ENCODE measurements around the gene ZNF784.

Gene ZNF784

GRCh38 chr19:55637534-55637933 is 13.2 kb upstream of the ZNF784 start:
- Histone ChIP-seq H3K9me3 (ENCODE audit: control insufficient read depth, low read length) (no peaks in the 10 kb centered on the region), H3K27me3 (ENCODE audit: control insufficient read depth, insufficient read depth, low read length) (no peaks in the 10 kb centered on the region), H3K4me3 (ENCODE audit: low read length) (no peak overlapping the region), H3K9ac (ENCODE audit: low read length) (no peak overlapping the region), H3K36me3 (ENCODE audit: control insufficient read depth, insufficient read depth, low read length) (no peaks in the 10 kb centered on the region), H3K4me1 (ENCODE audit: control insufficient read depth, insufficient read depth, low read length) (peaks cover 37% of the 10 kb centered on the region)

GRCh38 chr19:55636723-55637122 is 12.4 kb upstream of the ZNF784 start:
- no peak overlapping the region for H3K4me3 ChIP-seq (ENCODE audit: low read length)
- H3K4me1 ChIP-seq (ENCODE audit: control insufficient read depth, insufficient read depth, low read length): peaks cover 36% of the 10 kb centered on the region
- H3K27me3 ChIP-seq (ENCODE audit: control insufficient read depth, insufficient read depth, low read length): no peaks in the 10 kb centered on the region
- no peaks in the 10 kb centered on the region for H3K36me3 ChIP-seq (ENCODE audit: control insufficient read depth, insufficient read depth, low read length)
- no peak overlapping the region for H3K9ac ChIP-seq (ENCODE audit: low read length)
- H3K9me3 ChIP-seq (ENCODE audit: control insufficient read depth, low read length): no peaks in the 10 kb centered on the region

- no peaks in the 10 kb centered on the region for H3K36me3 ChIP-seq (ENCODE audit: control insufficient read depth, insufficient read depth, low read length)
- H3K4me1 ChIP-seq (ENCODE audit: control insufficient read depth, insufficient read depth, low read length): peaks cover 34% of the 10 kb centered on the region
- peak overlapping the region; percentile 99 for H3K9ac ChIP-seq (ENCODE audit: low read length)
- H3K9me3 ChIP-seq (ENCODE audit: control insufficient read depth, low read length): no peaks in the 10 kb centered on the region
- H3K27me3 ChIP-seq (ENCODE audit: control insufficient read depth, insufficient read depth, low read length): no peaks in the 10 kb centered on the region
- H3K4me3 ChIP-seq (ENCODE audit: low read length): peak overlapping the region; percentile 87
Observed at GRCh38 chr19:55635856-55636440, 11.6 kb upstream of the ZNF784 start.

- H3K4me1 ChIP-seq (ENCODE audit: control insufficient read depth, insufficient read depth, low read length): peaks cover 29% of the 10 kb centered on the region
- no peaks in the 10 kb centered on the region for H3K27me3 ChIP-seq (ENCODE audit: control insufficient read depth, insufficient read depth, low read length)
- H3K9ac ChIP-seq (ENCODE audit: low read length): peak overlapping the region; percentile 99
- no peaks in the 10 kb centered on the region for H3K36me3 ChIP-seq (ENCODE audit: control insufficient read depth, insufficient read depth, low read length)
- peak overlapping the region; percentile 87 for H3K4me3 ChIP-seq (ENCODE audit: low read length)
- no peaks in the 10 kb centered on the region for H3K9me3 ChIP-seq (ENCODE audit: control insufficient read depth, low read length)
Observed at GRCh38 chr19:55635334-55635717, 11.0 kb upstream of the ZNF784 start.

- no peak overlapping the region for H3K9ac ChIP-seq (ENCODE audit: low read length)
- H3K4me3 ChIP-seq (ENCODE audit: low read length): no peak overlapping the region
- no peaks in the 10 kb centered on the region for H3K27me3 ChIP-seq (ENCODE audit: control insufficient read depth, insufficient read depth, low read length)
- H3K4me1 ChIP-seq (ENCODE audit: control insufficient read depth, insufficient read depth, low read length): peaks cover 23% of the 10 kb centered on the region
- no peaks in the 10 kb centered on the region for H3K9me3 ChIP-seq (ENCODE audit: control insufficient read depth, low read length)
- H3K36me3 ChIP-seq (ENCODE audit: control insufficient read depth, insufficient read depth, low read length): no peaks in the 10 kb centered on the region
Observed at GRCh38 chr19:55633861-55634260, 9.5 kb upstream of the ZNF784 start.

- no peaks in the 10 kb centered on the region for H3K27me3 ChIP-seq (ENCODE audit: control insufficient read depth, insufficient read depth, low read length)
- H3K4me3 ChIP-seq (ENCODE audit: low read length): no peak overlapping the region
- no peaks in the 10 kb centered on the region for H3K36me3 ChIP-seq (ENCODE audit: control insufficient read depth, insufficient read depth, low read length)
- H3K9me3 ChIP-seq (ENCODE audit: control insufficient read depth, low read length): no peaks in the 10 kb centered on the region
- peaks cover 23% of the 10 kb centered on the region for H3K4me1 ChIP-seq (ENCODE audit: control insufficient read depth, insufficient read depth, low read length)
- H3K9ac ChIP-seq (ENCODE audit: low read length): peak overlapping the region; percentile 57
Observed at GRCh38 chr19:55632463-55632834, 8.1 kb upstream of the ZNF784 start.

- H3K9ac ChIP-seq (ENCODE audit: low read length): no peak overlapping the region
Observed at GRCh38 chr19:55626350-55626749, 2.0 kb upstream of the ZNF784 start.

GRCh38 chr19:55625004-55625326 is 599 bp upstream of the ZNF784 start:
- Histone ChIP-seq H3K36me3 (ENCODE audit: control insufficient read depth, insufficient read depth, low read length) (no peaks in the 10 kb centered on the region), H3K4me1 (ENCODE audit: control insufficient read depth, insufficient read depth, low read length) (peaks cover 14% of the 10 kb centered on the region), H3K9ac (ENCODE audit: low read length) (peak overlapping the region; percentile 73), H3K27me3 (ENCODE audit: control insufficient read depth, insufficient read depth, low read length) (no peaks in the 10 kb centered on the region), H3K9me3 (ENCODE audit: control insufficient read depth, low read length) (no peaks in the 10 kb centered on the region), H3K4me3 (ENCODE audit: low read length) (no peak overlapping the region)

More at GRCh38 chr19:55626350-55626749, 2.0 kb upstream of the ZNF784 start:
- H3K36me3 ChIP-seq (ENCODE audit: control insufficient read depth, insufficient read depth, low read length): no peaks in the 10 kb centered on the region
- H3K4me3 ChIP-seq (ENCODE audit: low read length): no peak overlapping the region
- H3K9me3 ChIP-seq (ENCODE audit: control insufficient read depth, low read length): no peaks in the 10 kb centered on the region
- H3K27me3 ChIP-seq (ENCODE audit: control insufficient read depth, insufficient read depth, low read length): no peaks in the 10 kb centered on the region
- H3K4me1 ChIP-seq (ENCODE audit: control insufficient read depth, insufficient read depth, low read length): peaks cover 14% of the 10 kb centered on the region

GRCh38 chr19:55623561-55623960 is 805 bp downstream of the ZNF784 start:
- no peak overlapping the region for H3K4me3 ChIP-seq (ENCODE audit: low read length)

GRCh38 chr19:55623130-55623529 is 1.2 kb downstream of the ZNF784 start:
- Histone ChIP-seq H3K4me1 (ENCODE audit: control insufficient read depth, insufficient read depth, low read length) (peaks cover 14% of the 10 kb centered on the region), H3K36me3 (ENCODE audit: control insufficient read depth, insufficient read depth, low read length) (no peaks in the 10 kb centered on the region), H3K9ac (ENCODE audit: low read length) (no peak overlapping the region), H3K9me3 (ENCODE audit: control insufficient read depth, low read length) (no peaks in the 10 kb centered on the region), H3K27me3 (ENCODE audit: control insufficient read depth, insufficient read depth, low read length) (no peaks in the 10 kb centered on the region), H3K4me3 (ENCODE audit: low read length) (no peak overlapping the region)

More at GRCh38 chr19:55623561-55623960, 805 bp downstream of the ZNF784 start:
- no peaks in the 10 kb centered on the region for H3K27me3 ChIP-seq (ENCODE audit: control insufficient read depth, insufficient read depth, low read length)
- H3K36me3 ChIP-seq (ENCODE audit: control insufficient read depth, insufficient read depth, low read length): no peaks in the 10 kb centered on the region
- no peaks in the 10 kb centered on the region for H3K9me3 ChIP-seq (ENCODE audit: control insufficient read depth, low read length)
- H3K9ac ChIP-seq (ENCODE audit: low read length): no peak overlapping the region
- peaks cover 14% of the 10 kb centered on the region for H3K4me1 ChIP-seq (ENCODE audit: control insufficient read depth, insufficient read depth, low read length)

- no peaks in the 10 kb centered on the region for H3K27me3 ChIP-seq (ENCODE audit: control insufficient read depth, insufficient read depth, low read length)
- peaks cover 3% of the 10 kb centered on the region for H3K36me3 ChIP-seq (ENCODE audit: control insufficient read depth, insufficient read depth, low read length)
- no peaks in the 10 kb centered on the region for H3K9me3 ChIP-seq (ENCODE audit: control insufficient read depth, low read length)
- H3K4me3 ChIP-seq (ENCODE audit: low read length): no peak overlapping the region
- H3K9ac ChIP-seq (ENCODE audit: low read length): no peak overlapping the region
- peaks cover 14% of the 10 kb centered on the region for H3K4me1 ChIP-seq (ENCODE audit: control insufficient read depth, insufficient read depth, low read length)
Observed at GRCh38 chr19:55622242-55622969, 2.0 kb downstream of the ZNF784 start.

GRCh38 chr19:55621673-55622231 is 2.6 kb downstream of the ZNF784 start:
- no peaks in the 10 kb centered on the region for H3K27me3 ChIP-seq (ENCODE audit: control insufficient read depth, insufficient read depth, low read length)
- no peak overlapping the region for H3K4me3 ChIP-seq (ENCODE audit: low read length)
- H3K36me3 ChIP-seq (ENCODE audit: control insufficient read depth, insufficient read depth, low read length): peaks cover 4% of the 10 kb centered on the region
- H3K9me3 ChIP-seq (ENCODE audit: control insufficient read depth, low read length): no peaks in the 10 kb centered on the region
- H3K9ac ChIP-seq (ENCODE audit: low read length): no peak overlapping the region
- H3K4me1 ChIP-seq (ENCODE audit: control insufficient read depth, insufficient read depth, low read length): peaks cover 14% of the 10 kb centered on the region
